Smooth muscle cell (in vitro differentiated cells): Measurements from ENCODE around the gene EBP. TPM values are rescaled to one million over a fixed set of nuclear protein-coding genes. Genes with fewer than 3 reads are reported as not detected.
A peak's percentile ranks its signal among the peaks of the same experiment; 100 is the strongest.

Experiments used
- DNase-seq: peaks from one replicate; lab custom pipeline; 2025; ENCODE audit not compliant: unreplicated experiment; lab: John Stamatoyannopoulos, UW
- H2AFZ ChIP-seq: fragments of 200-600 bp; sonication (generic); 2 replicates; pipeline ENCODE4 v1.6.0; 2016; ENCODE audit warnings: antibody characterized with exemption, low read depth, mild to moderate bottlenecking
- H3F3A ChIP-seq: fragments of 200-600 bp; sonication (generic); 2 replicates; pipeline ENCODE4 v1.6.0; 2017; ENCODE audit warnings: antibody characterized with exemption, low read depth
- H3K27ac ChIP-seq: fragments of 200-600 bp; sonication (generic); 2 replicates; pipeline ENCODE4 v1.5.1; 2016; ENCODE audit warnings: low read depth, mild to moderate bottlenecking
- H3K27me3 ChIP-seq: fragments of 200-600 bp; sonication (generic); 2 replicates; pipeline ENCODE4 v1.6.1; 2016; ENCODE audit warnings: low read depth, mild to moderate bottlenecking
- H3K36me3 ChIP-seq: fragments of 200-600 bp; sonication (generic); 2 replicates; pipeline ENCODE4 v1.5.1; 2016; ENCODE audit warnings: low read depth
- H3K4me1 ChIP-seq: fragments of 200-600 bp; sonication (generic); 2 replicates; pipeline ENCODE4 v1.5.1; 2016; ENCODE audit warnings: low read depth
- H3K4me2 ChIP-seq: fragments of 200-600 bp; sonication (generic); 2 replicates; pipeline ENCODE4 v1.6.0; 2016; ENCODE audit warnings: mild to moderate bottlenecking
- H3K4me3 ChIP-seq: fragments of 200-600 bp; sonication (generic); 2 replicates; pipeline ENCODE4 v1.5.1; 2016; ENCODE audit warnings: mild to moderate bottlenecking
- H3K79me2 ChIP-seq: fragments of 200-600 bp; sonication (generic); 2 replicates; pipeline ENCODE4 v1.6.0; 2016; ENCODE audit warnings: low read depth, mild to moderate bottlenecking
- H3K9ac ChIP-seq: fragments of 200-600 bp; sonication (generic); 2 replicates; pipeline ENCODE4 v1.6.0; 2016; ENCODE audit warnings: low read depth
- H3K9me3 ChIP-seq: fragments of 200-600 bp; sonication (generic); replicated peaks from 2 replicates; pipeline ENCODE4 v1.5.1; 2016; ENCODE audit warnings: low read depth
- H4K20me1 ChIP-seq: fragments of 200-600 bp; sonication (generic); 2 replicates; pipeline ENCODE4 v1.6.0; 2016; ENCODE audit warnings: low read depth
- CTCF ChIP-seq: fragments of 200-600 bp; sonication (generic); IDR thresholded peaks from 2 replicates; pipeline ENCODE4 v1.5.1; 2017; ENCODE audit warnings: borderline replicate concordance, mild to moderate bottlenecking, antibody characterized with exemption; ENCODE audit not compliant: insufficient read depth, poor library complexity, severe bottlenecking
- WGBS: methylation state at CpG from one replicate; pipeline ENCODE4 v1.1.7; 2016; ENCODE audit warnings: low lambda C conversion rate; 5-methylcytosine and 5-hydroxymethylcytosine counted together
- polyA plus RNA-seq: library from polyadenylated mRNA; unstranded; fragments of >200 nt; fragmentation: Nextera tagmentation; extraction: Ambion mirVana; gene quantifications from 2 replicates; pipeline ENCODE4 v1.2.1, GENCODE V29; 2016
- total RNA-seq: library from RNA; depleted of rRNA; stranded (reverse); fragments of >200 nt; gene quantifications from 2 replicates; pipeline ENCODE4 v1.2.3, GENCODE V29; 2014

Gene EBP
- total and polyA plus RNA-seq, 2 experiments from 2014 or later: 63.0 to 85.5 TPM

GRCh38 chrX:48513670-48514069 is 7.9 kb upstream of the EBP start:
- no peaks in the 10 kb centered on the region for H3K27me3 ChIP-seq
- 43% methylated on average over 4 of the region's 4 CpGs for WGBS

GRCh38 chrX:48514126-48514806 is 7.3 kb upstream of the EBP start:
- no peaks in the 10 kb centered on the region for H3K9me3 ChIP-seq
- no peak overlapping the region for H3K4me2 ChIP-seq
- H3K4me3 ChIP-seq: no peak overlapping the region
- WGBS: 85% methylated on average over 16 of the region's 16 CpGs
- H3K79me2 ChIP-seq: no peaks in the 10 kb centered on the region
- H3K4me1 ChIP-seq: no peaks in the 10 kb centered on the region
- H2AFZ ChIP-seq: no peak overlapping the region
- H3K36me3 ChIP-seq: no peaks in the 10 kb centered on the region
- DNase-seq: no peak
- peak overlapping the region; percentile 46 for H3K27ac ChIP-seq
- no peak overlapping the region for H3K9ac ChIP-seq
- TF ChIP-seq CTCF: no peak
- no peaks in the 10 kb centered on the region for H4K20me1 ChIP-seq
- H3F3A ChIP-seq: no peaks in the 10 kb centered on the region
- no peaks in the 10 kb centered on the region for H3K27me3 ChIP-seq

More at GRCh38 chrX:48513670-48514069, 7.9 kb upstream of the EBP start:
- no peaks in the 10 kb centered on the region for H3K9me3 ChIP-seq
- no peaks in the 10 kb centered on the region for H3F3A ChIP-seq
- no peak overlapping the region for H3K4me3 ChIP-seq
- H3K27ac ChIP-seq: peak overlapping the region; percentile 46
- H2AFZ ChIP-seq: no peak overlapping the region
- no peak overlapping the region for H3K9ac ChIP-seq
- DNase-seq: no peak
- no peaks in the 10 kb centered on the region for H4K20me1 ChIP-seq
- no peaks in the 10 kb centered on the region for H3K4me1 ChIP-seq
- no peaks in the 10 kb centered on the region for H3K36me3 ChIP-seq
- no peaks in the 10 kb centered on the region for H3K79me2 ChIP-seq
- no peak for TF ChIP-seq CTCF
- H3K4me2 ChIP-seq: no peak overlapping the region

- no peak overlapping the region for H3K4me2 ChIP-seq
- no peaks in the 10 kb centered on the region for H3F3A ChIP-seq
- TF ChIP-seq CTCF: no peak
These were observed 6.6 kb upstream of the EBP start for GRCh38 chrX:48514868-48515460.

More at GRCh38 chrX:48514868-48515460, 6.6 kb upstream of the EBP start:
- no peaks in the 10 kb centered on the region for H3K27me3 ChIP-seq
- no peak overlapping the region for H2AFZ ChIP-seq
- no peaks in the 10 kb centered on the region for H3K4me1 ChIP-seq
- WGBS: 87% methylated on average over 7 of the region's 9 CpGs
- no peak overlapping the region for H3K9ac ChIP-seq
- H3K79me2 ChIP-seq: no peaks in the 10 kb centered on the region
- H3K4me3 ChIP-seq: no peak overlapping the region
- no peaks in the 10 kb centered on the region for H3K9me3 ChIP-seq
- no peaks in the 10 kb centered on the region for H4K20me1 ChIP-seq
- no peaks in the 10 kb centered on the region for H3K36me3 ChIP-seq
- no peak for DNase-seq
- no peak overlapping the region for H3K27ac ChIP-seq
